MM.1S (cell line): ENCODE results near the gene ZNF568.

Experiments
- CTCF ChIP-seq: fragments of 300-600 bp; sonication (generic); IDR thresholded peaks from 2 replicates; pipeline ENCODE4 v1.5.1; 2016; ENCODE audit warnings: antibody characterized with exemption, low read length, mixed read lengths
- EZH2 ChIP-seq: fragments of 300-600 bp; sonication (generic); optimal IDR thresholded peaks from 2 replicates; pipeline ENCODE3; 2017; ENCODE audit warnings: low read depth, mild to moderate bottlenecking, antibody characterized with exemption, low read length, mixed read lengths
- EZH2phosphoT487 ChIP-seq: fragments of 300-600 bp; sonication (generic); IDR thresholded peaks from 2 replicates; pipeline ENCODE4 v1.6.1; 2018; ENCODE audit warnings: antibody characterized with exemption, low read length

- TF ChIP-seq CTCF: no peak
- no peak for TF ChIP-seq EZH2
- no peak for TF ChIP-seq EZH2phosphoT487
Observed at GRCh38 chr19:36997152-36997842, 81.2 kb downstream of the ZNF568 start.
